ENCODE data around the gene LYPD6B.

- no peak for TF ChIP-seq FOSL1 (IDR thresholded peaks at IDR 0.05; ENCODE audit: low read depth)
- no peak for TF ChIP-seq CTCF (IDR thresholded peaks at IDR 0.05 in 2 of 3, conservative IDR thresholded peaks at IDR 0.05 in 1 of 3; ENCODE audit: borderline replicate concordance in 1 of 3, insufficient read depth in 1 of 3, low read depth in 2 of 3, low read length in 2 of 3)
- TF ChIP-seq YY1 (IDR thresholded peaks at IDR 0.05; ENCODE audit: extremely low read depth, insufficient replicate concordance, low read depth, low read length): no peak
- TF ChIP-seq RAD21 (IDR thresholded peaks at IDR 0.05; ENCODE audit: low read depth): no peak
- TF ChIP-seq TCF7L2 (IDR thresholded peaks at IDR 0.05; ENCODE audit: borderline replicate concordance, extremely low read depth, insufficient read depth, insufficient read length): no peak
- no peak for TF ChIP-seq EZH2 (IDR thresholded peaks at IDR 0.05)
- no peak for TF ChIP-seq ZNF274 (IDR thresholded peaks at IDR 0.05; ENCODE audit: low read depth, low read length)
- no peak for TF ChIP-seq JUND (IDR thresholded peaks at IDR 0.05)
- TF ChIP-seq EZH2phosphoT487 (IDR thresholded peaks at IDR 0.05; ENCODE audit: borderline replicate concordance): no peak
- TF ChIP-seq POLR2AphosphoS5 (IDR thresholded peaks at IDR 0.05; ENCODE audit: low read depth, low read length): no peak
Observed at GRCh38 chr2:149056541-149057255, 18.2 kb downstream of the LYPD6B start.
